ENCODE data around the gene SNED1.

The SNED1 gene

DNA sequence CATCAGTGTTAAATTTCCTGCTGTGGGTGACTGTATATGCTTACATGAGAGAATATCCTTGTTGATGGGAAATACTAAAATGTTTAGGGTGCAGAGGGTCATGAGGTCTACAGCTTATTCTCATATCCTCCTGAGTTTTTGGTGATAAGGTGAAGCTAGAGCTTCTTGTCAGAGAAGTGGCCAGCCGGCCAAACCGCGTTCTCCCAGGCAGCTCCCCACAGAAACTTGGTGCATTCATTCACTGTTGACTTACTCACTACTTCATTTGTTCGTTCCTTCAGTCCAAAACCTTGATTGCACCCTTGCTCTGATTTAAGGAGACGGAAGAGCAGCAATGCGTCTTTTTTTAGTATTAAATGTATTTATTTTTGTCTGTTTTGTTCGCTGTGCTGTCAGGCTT, 8.7 kb downstream of the SNED1 start:
- DNase-seq, result no peak

DNA sequence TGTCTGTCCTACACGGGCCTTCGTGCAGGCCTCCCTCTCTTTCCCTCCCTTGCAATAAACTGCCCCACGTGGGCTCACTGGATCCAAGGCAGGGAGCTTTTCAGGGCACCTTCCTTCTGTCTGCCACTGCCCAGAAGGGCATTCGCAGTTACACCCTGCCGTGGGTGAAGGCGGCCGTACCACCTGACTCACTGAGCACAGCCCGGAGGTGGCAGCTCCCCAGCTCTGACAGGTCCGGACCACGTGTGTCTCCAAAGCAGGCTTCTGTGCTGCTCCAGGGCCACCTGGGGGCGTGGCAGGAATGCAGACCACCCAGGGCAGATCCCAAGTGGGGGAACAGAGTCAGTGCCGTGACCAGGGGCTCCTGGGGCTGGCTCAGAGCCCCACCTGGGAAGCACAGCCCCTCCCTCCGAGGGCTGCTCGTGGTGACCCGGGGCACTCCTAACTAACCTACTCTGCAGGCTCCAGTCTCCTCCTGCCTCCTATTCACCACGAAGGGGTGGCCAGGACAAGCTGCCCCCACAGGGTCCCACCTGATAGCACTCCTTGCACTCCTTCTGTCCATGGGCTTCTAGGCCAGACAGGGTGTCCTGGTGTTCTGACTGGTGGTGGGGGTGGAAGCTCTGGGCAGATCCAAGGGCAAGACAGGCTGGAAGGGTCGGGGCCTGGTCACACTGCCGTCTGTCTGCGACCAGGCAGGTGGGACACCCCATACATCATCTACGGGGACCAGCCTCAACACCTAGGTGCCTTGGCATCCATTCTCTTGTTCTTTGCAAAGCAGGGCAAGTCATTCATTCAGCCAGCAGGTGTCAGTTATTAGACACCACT, 9.7 kb downstream of the SNED1 start:
- DNase-seq, result no peak

DNA sequence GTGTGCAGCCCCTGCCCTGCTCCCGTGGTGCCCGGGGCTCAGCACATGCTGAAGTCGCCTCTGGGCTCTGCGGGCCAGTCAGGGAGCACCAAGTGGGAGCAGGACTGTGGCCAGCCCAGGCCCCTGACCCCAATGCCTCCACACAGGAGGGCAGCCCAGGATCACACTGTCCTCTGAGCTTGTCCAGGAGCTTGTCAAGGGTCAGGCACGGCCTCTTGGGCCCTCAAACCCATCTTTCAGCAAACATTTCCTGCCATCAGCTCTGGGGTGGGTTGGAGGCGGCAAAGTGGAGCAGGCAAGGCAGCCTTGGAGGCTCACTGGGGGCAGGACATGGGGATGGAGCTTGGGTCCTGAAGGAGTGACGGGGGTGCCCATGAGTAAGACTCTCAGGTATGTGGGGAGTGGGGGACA, 10.3 kb downstream of the SNED1 start:
- no peak for DNase-seq

- no peak for DNase-seq
Measured at GRCh38 chr2:241009191-241009590, 10.8 kb downstream of the SNED1 start.

DNA sequence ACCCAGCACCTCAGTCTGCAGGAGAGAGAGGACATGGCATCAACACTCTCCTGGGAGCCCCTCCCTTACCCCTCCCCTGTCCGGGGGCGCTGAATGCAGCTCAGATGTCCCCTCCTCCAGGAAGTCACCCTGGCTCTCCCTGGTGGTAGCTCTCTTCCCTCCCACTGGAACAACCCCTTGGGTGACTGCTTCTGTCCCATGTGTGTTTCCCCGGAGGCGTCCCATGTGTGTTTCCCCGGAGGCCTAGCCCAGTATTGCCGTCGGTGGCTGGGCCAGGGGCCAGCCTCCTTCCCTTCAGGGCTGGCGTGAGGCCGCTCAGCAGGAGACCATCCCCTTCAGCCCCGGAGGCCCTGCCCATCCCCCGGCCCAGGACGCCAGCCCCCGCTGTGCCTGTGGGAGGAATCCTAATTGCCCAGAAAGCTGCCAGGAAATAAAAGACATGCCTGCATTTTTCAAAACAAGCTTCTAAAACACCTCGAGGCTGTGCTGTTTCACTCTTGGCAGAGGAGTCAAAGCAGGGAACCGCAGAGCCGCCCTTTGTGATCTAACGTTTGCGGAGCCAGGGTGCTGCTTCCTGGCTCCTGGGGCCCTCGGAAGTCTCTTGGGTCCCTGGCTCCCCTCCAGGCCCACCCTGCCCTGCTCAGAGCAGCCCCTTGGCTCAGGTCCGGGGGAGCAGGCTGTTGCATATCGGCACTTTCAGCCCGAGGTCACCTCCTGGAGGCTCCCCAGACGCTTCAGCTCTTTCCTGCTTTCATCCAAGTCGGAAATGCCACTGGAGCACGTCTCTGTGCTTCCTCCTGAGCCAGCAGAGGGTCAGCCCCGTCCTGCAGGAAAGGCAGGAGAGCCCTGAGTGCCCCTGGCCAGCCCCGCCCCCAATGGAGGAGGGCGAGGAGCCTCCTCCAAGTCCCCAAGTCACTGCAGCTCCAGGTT, 11.4 kb downstream of the SNED1 start:
- DNase-seq, result no peak

DNA sequence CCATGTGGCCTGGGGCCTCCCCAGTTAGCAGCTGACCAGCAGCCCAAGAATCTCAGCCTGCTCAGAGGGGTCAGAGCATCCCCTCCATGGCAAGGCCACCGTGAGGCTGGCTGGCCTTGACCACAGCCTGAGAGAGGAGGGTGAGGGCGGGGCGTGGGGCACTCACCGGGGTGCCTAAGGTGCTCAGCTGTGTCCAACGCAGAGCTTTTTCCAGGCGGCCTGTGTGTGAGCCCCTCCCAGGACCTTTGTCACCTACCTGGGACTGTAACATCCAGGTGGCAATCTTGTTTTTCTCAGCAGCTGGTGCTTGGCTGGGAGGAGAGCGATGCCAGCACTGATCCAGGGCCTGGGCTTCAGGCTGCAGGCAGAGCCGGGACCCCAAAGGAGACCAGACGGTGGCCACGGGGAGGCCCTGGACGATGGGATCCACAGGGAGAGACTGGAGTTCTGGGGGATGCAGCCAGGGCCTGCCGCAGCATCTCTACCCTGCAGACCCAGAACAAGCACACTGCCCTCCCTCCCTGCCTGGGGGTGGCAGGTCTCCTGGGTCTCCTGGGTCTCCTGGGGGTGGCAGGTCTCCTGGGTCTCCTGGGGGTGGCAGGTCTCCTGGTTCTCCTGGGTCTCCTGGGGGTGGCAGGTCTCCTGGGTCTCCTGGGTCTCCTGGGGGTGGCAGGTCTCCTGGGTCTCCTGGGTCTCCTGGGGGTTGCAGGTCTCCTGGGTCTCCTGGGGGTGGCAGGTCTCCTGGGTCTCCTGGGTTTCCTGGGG, 12.3 kb downstream of the SNED1 start:
- no peak for DNase-seq

GRCh38 chr2:241011296-241011600, 12.8 kb downstream of the SNED1 start:
- no peak for DNase-seq

GRCh38 chr2:241011751-241012510, 13.5 kb downstream of the SNED1 start:
- DNase-seq, result no peak

- no peak for DNase-seq
Measured at GRCh38 chr2:241014224-241014623, 15.8 kb downstream of the SNED1 start.

- DNase-seq, result no peak
Measured at GRCh38 chr2:241014764-241015163, 16.3 kb downstream of the SNED1 start.

DNA sequence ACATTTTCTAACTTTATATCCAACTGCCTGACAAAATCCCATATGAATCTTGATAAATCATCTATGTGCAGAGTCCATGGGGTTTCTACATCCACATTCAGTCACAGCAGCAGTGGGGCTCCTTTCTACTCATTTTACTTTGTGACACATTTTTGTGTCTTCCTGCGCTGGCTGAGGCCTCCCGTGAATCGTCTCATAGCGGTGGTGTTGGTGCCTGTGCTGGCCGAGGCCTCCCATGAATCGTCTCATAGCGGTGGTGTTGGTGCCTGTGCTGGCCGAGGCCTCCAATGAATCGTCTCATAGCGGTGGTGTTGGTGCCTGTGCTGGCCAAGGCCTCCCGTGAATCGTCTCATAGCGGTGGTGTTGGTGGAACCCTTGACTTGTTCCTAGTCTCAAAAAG, 17.0 kb downstream of the SNED1 start:
- DNase-seq, result no peak

DNA sequence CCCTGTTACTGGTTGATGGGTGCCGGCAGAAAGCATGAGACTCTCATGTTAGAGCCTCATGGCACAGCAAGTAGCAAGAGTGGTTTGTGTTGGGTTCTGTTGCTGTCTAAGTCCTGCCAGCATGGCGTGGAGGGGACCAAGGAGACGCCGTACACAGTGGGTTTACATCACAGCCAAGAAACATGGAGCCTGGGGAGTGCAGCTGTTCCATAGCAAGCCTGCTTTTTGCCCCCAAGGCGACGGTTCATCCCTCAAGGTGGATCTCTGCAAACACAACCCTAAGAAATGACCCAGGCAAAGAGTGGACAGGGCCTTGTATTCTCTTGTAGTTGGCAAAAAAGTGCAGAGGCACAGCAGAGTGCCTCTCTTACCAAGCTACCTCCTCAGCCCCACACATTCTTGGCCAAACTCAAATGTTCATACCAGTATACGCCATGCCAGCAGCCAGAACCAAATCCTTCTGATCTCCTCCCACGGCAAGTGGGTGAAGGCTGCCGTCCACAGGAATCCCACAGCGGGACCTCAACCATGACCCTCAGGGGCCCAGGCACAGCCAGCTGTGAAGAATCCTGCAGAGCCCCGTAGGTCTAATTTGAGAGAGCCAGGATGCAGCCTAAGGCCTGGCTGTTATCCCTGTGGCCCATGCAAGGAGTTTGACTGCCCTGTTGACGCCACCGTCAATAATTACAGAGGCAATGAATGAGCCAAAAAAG, 19.0 kb downstream of the SNED1 start:
- DNase-seq, result no peak

DNA sequence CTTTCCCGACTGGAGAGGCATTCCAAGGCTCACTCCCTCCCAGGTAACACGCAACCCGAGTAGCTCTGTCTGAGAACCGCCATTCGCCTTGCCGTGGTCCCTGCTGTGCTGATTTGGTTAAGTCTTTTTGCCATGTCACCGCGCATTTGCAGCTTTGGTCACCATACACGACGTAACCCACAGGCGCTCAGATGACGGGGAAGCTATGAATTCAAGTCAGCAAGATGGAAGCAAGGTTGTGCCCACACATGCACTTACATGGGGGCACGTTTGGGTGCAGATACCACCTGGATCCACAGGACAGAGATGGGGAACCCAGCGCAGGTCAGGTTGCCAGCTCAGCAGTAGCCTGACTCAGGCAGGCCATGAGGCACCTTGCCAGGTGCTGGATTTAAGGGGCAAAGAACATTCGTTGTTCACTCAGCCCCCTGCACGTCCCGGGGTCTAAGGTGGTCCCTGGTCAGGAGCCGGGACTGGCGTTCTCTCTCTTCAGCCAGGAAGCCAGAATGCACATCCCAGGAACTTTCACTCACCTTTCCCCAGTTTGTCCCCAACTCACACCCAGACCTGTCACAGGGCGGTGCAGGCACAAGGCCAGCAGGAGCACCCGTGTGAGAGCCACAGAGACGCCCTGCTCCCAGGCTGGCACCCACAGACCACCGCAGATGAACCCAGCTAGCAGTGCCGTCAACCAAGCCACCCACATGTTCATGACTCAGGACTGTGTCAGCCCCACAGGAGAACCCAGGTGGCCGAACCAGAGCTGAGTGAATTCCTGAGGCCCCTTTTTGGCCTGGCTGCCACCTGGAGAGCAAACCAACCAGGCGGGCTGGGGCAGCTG, 19.9 kb downstream of the SNED1 start:
- DNase-seq, result no peak

DNA sequence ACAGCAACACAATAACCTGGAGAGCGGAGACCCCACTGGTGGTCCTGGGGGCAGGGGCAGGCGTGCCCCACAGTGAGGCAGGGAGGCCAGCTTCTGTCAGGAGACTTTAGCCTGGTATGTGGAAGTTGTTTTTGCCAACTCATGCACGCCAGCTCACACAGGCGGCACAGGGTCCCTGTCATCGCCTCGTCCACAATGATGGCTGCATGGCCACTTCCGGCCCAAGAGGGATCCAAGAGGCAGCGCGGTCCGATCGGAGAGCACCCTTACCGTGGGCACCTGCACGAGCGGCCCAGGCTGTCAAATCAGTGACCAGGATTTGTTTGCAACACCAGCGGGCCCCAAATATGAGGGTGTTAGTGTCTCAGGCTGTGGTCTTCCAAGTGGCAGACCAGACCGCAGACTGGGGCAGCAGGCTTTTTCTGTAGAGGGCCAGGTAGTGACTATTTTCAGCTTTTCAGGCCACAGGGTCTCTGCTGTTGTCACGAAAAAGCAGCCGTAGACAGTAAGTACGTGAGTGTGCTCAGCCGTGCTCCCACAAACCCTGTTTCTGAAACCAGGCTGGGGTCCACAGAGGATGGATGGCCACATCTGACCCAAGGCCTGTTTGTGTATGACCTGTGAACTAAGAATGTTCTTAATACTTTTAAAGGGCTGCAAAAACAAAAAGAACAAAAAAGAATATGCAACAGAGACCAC, 21.2 kb downstream of the SNED1 start:
- no peak for DNase-seq

GRCh38 chr2:241020201-241020600, 21.8 kb downstream of the SNED1 start:
- no peak for DNase-seq

DNA sequence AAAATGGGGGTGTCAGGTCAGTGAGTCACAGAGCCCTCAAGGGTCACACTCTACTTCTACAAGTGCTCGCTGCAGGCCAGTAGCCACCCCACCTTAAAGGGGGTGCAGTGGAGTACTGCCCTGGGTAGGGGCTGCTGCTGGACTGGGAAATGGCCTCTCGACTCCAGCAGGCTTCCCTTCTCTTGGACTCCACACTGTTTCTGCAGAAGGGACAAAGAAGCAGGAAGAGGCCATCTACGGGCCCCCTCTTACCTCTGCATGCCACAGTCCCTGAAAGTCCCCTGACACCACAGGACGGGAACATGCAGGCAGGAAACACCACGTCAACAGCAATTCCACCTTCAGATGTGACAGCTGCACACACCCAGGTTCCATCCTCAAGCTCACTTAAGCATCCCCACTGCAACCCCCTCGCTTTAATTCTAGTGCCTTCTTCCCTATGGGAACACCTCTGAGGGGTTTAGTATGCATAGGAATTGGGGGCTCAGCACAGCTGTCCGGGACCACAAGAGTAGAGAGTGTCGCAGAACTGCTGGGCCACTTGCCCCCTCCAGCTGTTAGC, 22.3 kb downstream of the SNED1 start:
- no peak for DNase-seq

- DNase-seq, result no peak
Measured at GRCh38 chr2:241025639-241026038, 27.2 kb downstream of the SNED1 start.

DNA sequence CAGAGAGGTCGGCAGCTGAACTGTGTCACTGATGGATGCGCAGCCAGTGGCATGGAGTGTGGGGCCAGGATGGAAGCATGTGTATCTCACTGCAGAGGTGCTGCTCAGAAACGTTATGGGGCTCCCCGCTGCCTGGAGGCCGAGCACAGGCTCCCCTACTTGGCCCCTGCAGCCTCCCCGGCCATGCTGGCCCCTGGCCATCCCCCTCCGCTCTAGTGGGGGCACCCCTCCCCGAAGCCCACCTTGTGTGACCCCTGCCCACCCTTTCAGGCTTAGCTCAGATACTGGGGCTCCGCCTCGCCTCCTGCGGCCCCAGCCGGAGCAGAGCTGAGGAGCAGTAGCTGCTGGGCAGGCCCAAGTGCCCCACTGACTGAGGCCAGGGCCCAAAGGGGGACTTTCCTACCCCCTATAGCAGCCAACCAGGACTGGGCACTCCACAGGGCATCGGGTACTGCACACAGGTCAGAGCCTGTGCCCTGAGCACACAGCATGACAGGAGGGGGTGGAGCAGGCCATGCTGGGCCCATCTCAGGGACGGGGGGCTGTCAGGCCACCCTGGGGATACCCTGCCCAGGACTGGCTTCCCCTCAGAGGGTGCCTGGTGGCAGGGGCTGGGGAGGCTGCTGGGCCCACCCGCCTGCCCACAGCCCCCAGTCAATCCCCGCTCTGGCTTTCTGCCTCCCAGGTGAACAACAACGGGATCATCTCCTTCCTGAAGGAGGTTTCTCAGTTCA, 31.3 kb downstream of the SNED1 start:
- no peak for DNase-seq

DNA sequence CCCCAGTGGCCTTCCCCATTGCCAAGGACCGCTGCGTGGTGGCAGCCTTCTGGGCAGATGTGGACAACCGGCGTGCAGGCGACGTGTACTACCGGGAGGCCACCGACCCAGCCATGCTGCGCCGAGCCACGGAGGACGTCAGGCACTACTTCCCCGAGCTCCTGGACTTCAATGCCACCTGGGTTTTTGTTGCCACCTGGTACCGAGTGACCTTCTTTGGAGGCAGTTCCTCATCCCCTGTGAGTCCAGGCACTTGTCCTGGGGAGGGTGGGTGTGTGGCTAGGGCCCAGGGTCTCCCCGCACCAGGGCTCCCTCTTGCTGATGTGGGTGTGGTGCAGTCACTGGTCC, 31.9 kb downstream of the SNED1 start:
- DNase-seq, result no peak

Data from NCI-H1048 (cell line).